Omental fat pad (tissue), 4 donors: ENCODE measurements around the gene EIPR1. TPM values are rescaled to one million over a fixed set of nuclear protein-coding genes. Genes with fewer than 3 reads are reported as not detected.

Source experiments
- ATAC-seq: fragments of 150-250 bp; one replicate; pipeline ENCODE4 v1.9.1; 2016; ENCODE audit warnings: mild to moderate bottlenecking, moderate library complexity; ENCODE audit not compliant: low FRiP score
- DNase-seq: peaks from one replicate; pipeline ENCODE4 v3.0.0-alpha.2; 2019; ENCODE audit warnings: low spot score
- CTCF ChIP-seq, 3 donors: fragments of 450-650 bp; IDR thresholded peaks; one replicate each; pipeline ENCODE4 v1.5.1; 2016 to 2017; ENCODE audit warnings: antibody characterized with exemption in 3 of 3, mild to moderate bottlenecking in 3 of 3, moderate library complexity in 2 of 3
- total RNA-seq, 4 donors: library from RNA; depleted of rRNA; stranded (reverse); fragments of >200 nt; gene quantifications; one replicate each; pipeline ENCODE4 v1.1.0, GENCODE V29; 2016

Gene EIPR1
- total RNA-seq, 4 donors from 2014 or later, result 18.5 to 29.8 (median 21.5) TPM

- no peak for DNase-seq
- no peak for TF ChIP-seq CTCF (IDR thresholded peaks at IDR 0.05)
- ATAC-seq, result no peak
These were observed 199.0 kb downstream of the EIPR1 start for GRCh38 chr2:3178578-3179031.

GRCh38 chr2:3177891-3178577, 199.6 kb downstream of the EIPR1 start:
- no peak for TF ChIP-seq CTCF (IDR thresholded peaks at IDR 0.05)
- DNase-seq (no peak), ATAC-seq (no peak)

- no peak for DNase-seq
- TF ChIP-seq CTCF (IDR thresholded peaks at IDR 0.05), result no peak
- ATAC-seq, result no peak
These were observed 200.8 kb downstream of the EIPR1 start for GRCh38 chr2:3176869-3177255.

- no peak for ATAC-seq
- no peak for TF ChIP-seq CTCF (IDR thresholded peaks at IDR 0.05)
- no peak for DNase-seq
These were observed 201.3 kb downstream of the EIPR1 start for GRCh38 chr2:3176071-3176868.

GRCh38 chr2:3175568-3175955, 202.1 kb downstream of the EIPR1 start:
- TF ChIP-seq CTCF (IDR thresholded peaks at IDR 0.05), result no peak
- DNase-seq (no peak), ATAC-seq (no peak)

GRCh38 chr2:3174626-3175567, 202.7 kb downstream of the EIPR1 start:
- ATAC-seq (no peak), DNase-seq (no peak)
- TF ChIP-seq CTCF (IDR thresholded peaks at IDR 0.05), result no peak
